ENCODE results near the gene CHPF.

Gene CHPF

DNA sequence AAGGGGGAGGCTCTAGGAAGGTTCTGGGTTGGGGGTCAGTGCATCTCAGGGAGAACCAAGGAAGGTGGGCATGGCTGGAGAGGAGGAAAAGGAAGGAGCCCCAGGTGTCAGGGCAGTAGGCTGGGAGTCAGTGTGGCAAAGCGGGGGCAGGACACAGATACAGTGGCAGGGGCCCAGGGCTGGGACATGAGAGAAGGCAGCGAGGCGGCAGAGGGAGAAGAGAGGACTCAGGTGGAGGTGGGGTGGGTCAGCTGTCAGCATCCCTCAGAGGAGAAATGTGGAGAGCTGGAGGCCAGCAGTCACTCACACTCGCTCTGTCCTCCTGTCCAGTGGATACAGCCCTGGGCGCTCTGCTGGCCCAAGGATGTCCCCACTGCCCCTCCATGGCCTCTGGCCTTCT, 50.5 kb downstream of the CHPF start:
- DNase-seq = no peak

DNA sequence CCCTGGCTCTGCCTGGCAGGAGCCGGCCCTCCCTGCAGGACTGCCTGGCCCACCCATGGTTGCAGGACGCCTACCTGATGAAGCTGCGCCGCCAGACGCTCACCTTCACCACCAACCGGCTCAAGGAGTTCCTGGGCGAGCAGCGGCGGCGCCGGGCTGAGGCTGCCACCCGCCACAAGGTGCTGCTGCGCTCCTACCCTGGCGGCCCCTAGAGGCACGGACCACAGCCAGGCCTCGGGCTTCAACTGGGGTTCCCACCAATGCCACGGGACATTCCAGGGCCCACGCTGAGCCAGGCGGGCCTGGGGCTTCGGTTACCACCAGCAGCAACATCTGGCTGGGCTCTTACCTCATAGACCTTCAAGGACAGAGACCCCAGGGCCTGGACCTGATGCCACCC, 51.0 kb downstream of the CHPF start:
- no peak for DNase-seq

DNA sequence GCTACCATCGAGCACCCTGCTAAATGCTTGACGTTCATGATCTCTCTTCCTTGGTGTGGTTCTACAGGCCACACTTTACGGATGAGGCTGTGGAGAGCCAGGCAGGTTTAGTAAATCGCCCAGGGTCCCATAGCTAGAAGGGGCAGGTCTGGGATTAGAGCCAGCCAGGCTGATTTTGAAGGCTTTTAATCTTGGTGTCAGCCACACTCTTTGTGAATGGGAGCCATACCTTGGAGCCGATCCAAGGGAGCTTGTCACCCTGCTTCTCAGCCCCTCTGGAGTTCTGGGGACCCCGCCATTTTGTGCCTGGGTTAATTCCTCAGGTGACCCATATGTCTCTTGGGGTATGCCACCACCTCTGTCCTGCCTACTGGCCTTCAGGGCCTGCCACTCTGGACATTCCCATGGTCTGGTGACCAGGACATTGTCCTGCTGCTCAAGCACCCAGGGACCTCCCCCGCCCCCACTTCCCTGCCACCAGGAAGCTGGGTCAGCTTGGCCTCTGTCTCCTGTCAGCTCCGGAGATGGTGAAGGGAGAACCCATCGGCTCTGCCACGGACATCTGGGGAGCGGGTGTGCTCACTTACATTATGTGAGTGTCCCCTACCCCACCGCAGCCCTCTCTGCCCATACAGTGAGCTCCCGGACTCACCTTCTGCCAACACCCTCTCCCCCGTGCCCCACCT, 52.2 kb downstream of the CHPF start:
- DNase-seq = no peak

DNA sequence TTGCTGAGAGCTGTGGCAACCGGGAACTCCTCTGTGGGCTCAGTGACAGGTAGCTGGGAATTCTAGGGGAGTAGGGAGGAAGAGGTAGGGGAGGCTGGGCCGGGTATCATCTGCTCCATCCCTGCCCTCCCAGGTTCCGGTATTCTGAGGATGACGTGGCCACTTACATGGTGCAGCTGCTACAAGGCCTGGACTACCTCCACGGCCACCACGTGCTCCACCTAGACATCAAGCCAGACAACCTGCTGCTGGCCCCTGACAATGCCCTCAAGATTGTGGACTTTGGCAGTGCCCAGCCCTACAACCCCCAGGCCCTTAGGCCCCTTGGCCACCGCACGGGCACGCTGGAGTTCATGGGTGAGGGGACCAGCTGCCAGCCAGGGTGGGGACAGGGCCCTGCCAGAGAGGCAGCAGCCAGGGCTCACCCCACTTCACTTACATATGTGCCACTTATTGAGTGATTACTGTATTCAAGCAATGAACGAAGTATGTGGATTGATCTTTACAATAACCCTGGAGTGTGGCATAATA, 52.9 kb downstream of the CHPF start:
- no peak for DNase-seq

DNA sequence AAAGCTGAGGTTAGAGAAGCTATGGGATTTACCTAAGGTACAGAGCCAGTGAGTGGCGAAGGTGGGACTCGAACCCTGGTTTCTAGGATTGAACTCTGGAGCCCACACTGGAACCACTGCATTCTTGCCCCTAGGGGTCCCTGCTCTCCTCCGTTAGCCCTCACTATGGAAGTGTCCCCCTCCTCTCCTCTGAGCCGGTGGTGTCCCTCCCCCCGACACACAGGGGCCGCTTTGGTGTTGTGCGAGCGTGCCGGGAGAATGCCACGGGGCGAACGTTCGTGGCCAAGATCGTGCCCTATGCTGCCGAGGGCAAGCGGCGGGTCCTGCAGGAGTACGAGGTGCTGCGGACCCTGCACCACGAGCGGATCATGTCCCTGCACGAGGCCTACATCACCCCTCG, 53.4 kb downstream of the CHPF start:
- no peak for DNase-seq

DNA sequence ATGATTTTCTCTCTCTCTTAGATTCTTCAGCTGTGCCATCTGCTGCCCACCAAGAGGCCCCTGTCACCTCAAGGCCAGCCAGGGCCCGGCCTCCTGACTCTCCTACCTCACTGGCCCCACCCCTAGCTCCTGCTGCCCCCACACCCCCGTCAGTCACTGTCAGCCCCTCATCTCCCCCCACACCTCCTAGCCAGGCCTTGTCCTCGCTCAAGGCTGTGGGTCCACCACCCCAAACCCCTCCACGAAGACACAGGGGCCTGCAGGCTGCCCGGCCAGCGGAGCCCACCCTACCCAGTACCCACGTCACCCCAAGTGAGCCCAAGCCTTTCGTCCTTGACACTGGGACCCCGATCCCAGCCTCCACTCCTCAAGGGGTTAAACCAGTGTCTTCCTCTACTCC, 54.3 kb downstream of the CHPF start:
- DNase-seq = no peak

Measured in CD4-positive, alpha-beta T cell treated with Interleukin-4 for 4 hours (primary cell).